GM23338 (cell line): ENCODE results near the gene SMARCC2.

Experiments
- CREB1 ChIP-seq: fragments of 250-450 bp; sonication (Bioruptor Pico); IDR thresholded peaks from 2 replicates; pipeline ENCODE4 v1.5.0; 2020; ENCODE audit warnings: low read depth, mild to moderate bottlenecking, moderate library complexity
- CTCF ChIP-seq, 2 experiments: fragments of 200-600 bp in 1 of 2; sonication (generic) in 1 of 2; conservative IDR thresholded peaks; 2 replicates each; pipeline versions ENCODE4 v1.5.1 to v1.6.1; 2016 to 2017; ENCODE audit warnings: antibody characterized with exemption in 2 of 2, low read depth in 2 of 2, mild to moderate bottlenecking in 2 of 2, moderate library complexity in 1 of 2
- ETS1 ChIP-seq: IDR thresholded peaks from 2 replicates; pipeline ENCODE4 v1.6.1; 2016; ENCODE audit warnings: antibody characterized with exemption
- EZH2 ChIP-seq: fragments of 200-600 bp; sonication (generic); IDR thresholded peaks from one replicate; pipeline ENCODE4 v1.8.0; 2017; ENCODE audit warnings: antibody characterized with exemption, mild to moderate bottlenecking, low read depth; ENCODE audit not compliant: unreplicated experiment
- EZH2phosphoT487 ChIP-seq: fragments of 200-600 bp; sonication (generic); IDR thresholded peaks from one replicate; pipeline ENCODE4 v1.8.1; 2018; ENCODE audit warnings: antibody characterized with exemption; ENCODE audit not compliant: unreplicated experiment
- JUNB ChIP-seq: IDR thresholded peaks from one replicate; pipeline ENCODE4 v1.6.1; 2016; ENCODE audit warnings: antibody characterized with exemption; ENCODE audit not compliant: unreplicated experiment
- POLR2AphosphoS5 ChIP-seq: IDR thresholded peaks from 2 replicates; pipeline ENCODE4 v1.6.1; 2016; ENCODE audit warnings: antibody characterized with exemption, low read depth
- REST ChIP-seq: IDR thresholded peaks from one replicate; pipeline ENCODE4 v1.6.1; 2018; ENCODE audit warnings: antibody characterized with exemption; ENCODE audit not compliant: unreplicated experiment
- ZNF114 ChIP-seq: fragments of 250-450 bp; sonication (Bioruptor Pico); IDR thresholded peaks from 2 replicates; pipeline ENCODE4 v1.5.0; 2020; ENCODE audit warnings: mild to moderate bottlenecking, moderate library complexity

GRCh38 chr12:56229916-56230431 is 40.7 kb upstream of the SMARCC2 start, which contains the start of gene SLC39A5:
- TF ChIP-seq CTCF (conservative IDR thresholded peaks at IDR 0.05; ENCODE audit: low read depth in 2 of 2) = no peak
- TF ChIP-seq REST = no peak
- no peak for TF ChIP-seq EZH2
- TF ChIP-seq POLR2AphosphoS5 = no peak
- TF ChIP-seq ZNF114 = no peak
- no peak for TF ChIP-seq JUNB
- TF ChIP-seq CREB1 = no peak
- no peak for TF ChIP-seq EZH2phosphoT487
- TF ChIP-seq ETS1 = no peak
